Measurements from ENCODE around the gene MMP24OS. TPM values are rescaled to one million over a fixed set of nuclear protein-coding genes. Genes with fewer than 3 reads are reported as not detected.

Gene MMP24OS
- total RNA-seq, 1 donor from 2014 or later, result 59.1 TPM

DNA sequence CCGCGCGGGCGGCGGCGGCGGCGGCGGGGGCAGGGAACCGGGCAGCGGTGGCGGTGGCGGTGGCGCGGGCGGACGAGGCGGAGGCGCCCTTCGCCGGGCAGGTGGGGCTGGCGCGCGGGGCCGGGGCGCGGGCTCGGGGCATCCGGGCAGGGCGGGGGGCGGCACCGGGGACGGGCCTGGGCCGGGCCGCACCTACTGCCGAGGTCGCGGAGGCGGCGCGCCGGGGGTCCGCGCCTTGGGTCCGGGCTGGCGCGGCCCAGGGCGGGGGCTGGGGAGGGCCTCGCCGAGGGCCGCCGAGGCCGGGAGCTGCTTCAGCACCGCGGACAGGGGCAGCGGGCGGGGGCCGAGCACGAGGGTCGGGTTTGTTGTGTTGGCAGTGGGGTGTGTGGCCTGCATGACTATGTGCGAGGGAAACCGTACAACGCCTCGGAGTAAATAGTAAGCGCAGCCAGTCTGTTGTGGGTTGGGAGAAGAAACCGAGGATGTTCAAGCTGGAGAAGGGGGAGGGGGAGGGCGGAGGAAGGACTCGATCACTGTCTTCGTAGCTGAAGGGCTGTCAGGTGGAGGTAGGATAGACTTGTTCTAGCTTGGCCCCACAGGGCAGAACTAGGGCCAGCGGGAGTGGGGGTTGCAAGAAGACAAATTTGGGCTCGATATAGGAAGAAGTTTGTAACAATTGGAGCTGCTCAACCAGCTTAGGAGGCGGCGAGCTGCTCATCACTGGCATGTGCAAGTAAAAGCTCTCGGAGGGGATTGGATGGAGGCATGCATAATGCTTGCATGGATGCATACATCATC lies 50.8 kb downstream of the MMP24OS start:
- Mint-ChIP-seq H3K4me3 (ENCODE audit: low read depth) (peak overlapping the region; percentile 70), H3K27me3 (peaks cover 58% of the 10 kb centered on the region), H3K9me3 (ENCODE audit: low read depth) (no peaks in the 10 kb centered on the region), H3K36me3 (ENCODE audit: insufficient read depth) (no peaks in the 10 kb centered on the region), H3K27ac (peak overlapping the region; percentile 10), H3K4me1 (ENCODE audit: low read depth) (peaks cover 5% of the 10 kb centered on the region)
- DNase-seq (ENCODE audit: low spot score, unreplicated experiment), result peak; percentile 74
- TF ChIP-seq, protein P1, sequence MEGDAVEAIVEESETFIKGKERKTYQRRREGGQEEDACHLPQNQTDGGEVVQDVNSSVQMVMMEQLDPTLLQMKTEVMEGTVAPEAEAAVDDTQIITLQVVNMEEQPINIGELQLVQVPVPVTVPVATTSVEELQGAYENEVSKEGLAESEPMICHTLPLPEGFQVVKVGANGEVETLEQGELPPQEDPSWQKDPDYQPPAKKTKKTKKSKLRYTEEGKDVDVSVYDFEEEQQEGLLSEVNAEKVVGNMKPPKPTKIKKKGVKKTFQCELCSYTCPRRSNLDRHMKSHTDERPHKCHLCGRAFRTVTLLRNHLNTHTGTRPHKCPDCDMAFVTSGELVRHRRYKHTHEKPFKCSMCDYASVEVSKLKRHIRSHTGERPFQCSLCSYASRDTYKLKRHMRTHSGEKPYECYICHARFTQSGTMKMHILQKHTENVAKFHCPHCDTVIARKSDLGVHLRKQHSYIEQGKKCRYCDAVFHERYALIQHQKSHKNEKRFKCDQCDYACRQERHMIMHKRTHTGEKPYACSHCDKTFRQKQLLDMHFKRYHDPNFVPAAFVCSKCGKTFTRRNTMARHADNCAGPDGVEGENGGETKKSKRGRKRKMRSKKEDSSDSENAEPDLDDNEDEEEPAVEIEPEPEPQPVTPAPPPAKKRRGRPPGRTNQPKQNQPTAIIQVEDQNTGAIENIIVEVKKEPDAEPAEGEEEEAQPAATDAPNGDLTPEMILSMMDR (IDR thresholded peaks at IDR 0.05; ENCODE audit: unreplicated experiment), result no peak

Other genes with a start within 250 kb of the MMP24OS start
- 122 and 123 TPM in 2 replicates for gene TRPC4AP, start 185.3 kb downstream of the MMP24OS start, total RNA-seq
- 38.3 and 40.1 TPM in 2 replicates for gene EDEM2, start 130.8 kb downstream of the MMP24OS start, total RNA-seq
- 0.51 and 0.55 TPM in 2 replicates for gene PROCR, start 106.0 kb downstream of the MMP24OS start, total RNA-seq
- gene MMP24, start 51.4 kb downstream of the MMP24OS start, total RNA-seq, result 3.4 TPM in 2 replicates
- gene EIF6, start 6.7 kb upstream of the MMP24OS start, total RNA-seq, result 108 and 109 TPM in 2 replicates
- gene FAM83C, start 14.3 kb upstream of the MMP24OS start, total RNA-seq, result not detected in 2 replicates
- 59.2 and 65.0 TPM in 2 replicates for gene UQCC1, start 133.9 kb upstream of the MMP24OS start, total RNA-seq
- not detected in 2 replicates for gene GDF5, start 160.1 kb upstream of the MMP24OS start, total RNA-seq
- 73.2 and 76.9 TPM in 2 replicates for gene CEP250, start 177.5 kb upstream of the MMP24OS start, total RNA-seq